SK-N-MC (cell line): ENCODE measurements around the gene ZNF483.
"Not testable (repeated sequence)": the region's sequence is repeated elsewhere in the genome, so short reads cannot be mapped to it uniquely, and the experiment has no call there.

Experiments
- DNase-seq: peaks from one replicate; pipeline ENCODE4 v3.0.0-alpha.2; 2011; ENCODE audit warnings: low read depth, low spot score
- H3K27ac ChIP-seq: fragments of 200-600 bp; sonication (generic); 2 replicates; pipeline ENCODE4 v1.5.1; 2016; ENCODE audit warnings: mixed run types
- H3K36me3 ChIP-seq: fragments of 200-600 bp; sonication (generic); 2 replicates; pipeline ENCODE4 v1.6.1; 2017; ENCODE audit warnings: antibody characterized with exemption, low read length, mixed read lengths; ENCODE audit not compliant: insufficient read depth
- H3K4me3 ChIP-seq: fragments of 200-600 bp; sonication (generic); 2 replicates; pipeline ENCODE4 v1.5.1; 2016
- H3K9ac ChIP-seq: fragments of 200-600 bp; sonication (generic); 2 replicates; pipeline ENCODE4 v1.8.0; 2017; ENCODE audit warnings: mixed run types, mixed read lengths; ENCODE audit not compliant: insufficient read length
- H3K9me3 ChIP-seq: fragments of 200-600 bp; sonication (generic); 2 replicates; pipeline ENCODE4 v1.6.1; 2017; ENCODE audit warnings: low read depth, mild to moderate bottlenecking, antibody characterized with exemption, low read length, moderate library complexity, mixed read lengths
- EZH2 ChIP-seq: fragments of 200-600 bp; sonication (generic); IDR thresholded peaks from one replicate; pipeline ENCODE4 v1.6.1; 2017; ENCODE audit warnings: antibody characterized with exemption
- FOXP2 ChIP-seq: optimal IDR thresholded peaks from 2 replicates; pipeline ENCODE3; 2011; ENCODE audit warnings: mild to moderate bottlenecking, moderate library complexity; ENCODE audit not compliant: insufficient read depth; ENCODE audit errors: extremely low read length, control extremely low read depth
- POLR2AphosphoS5 ChIP-seq: IDR thresholded peaks from 2 replicates; pipeline ENCODE4 v1.6.1; 2012; ENCODE audit warnings: mild to moderate bottlenecking, low read depth, low read length, borderline replicate concordance

Gene ZNF483

GRCh38 chr9:111613436-111614040 lies 88.6 kb downstream of the ZNF483 start:
- no peak overlapping the region for H3K9ac ChIP-seq
- TF ChIP-seq FOXP2 = no peak
- TF ChIP-seq POLR2AphosphoS5 = no peak
- no peak for TF ChIP-seq EZH2
- no peaks in the 10 kb centered on the region for H3K9me3 ChIP-seq
- H3K27ac ChIP-seq = no peak overlapping the region
- DNase-seq = no peak
- H3K4me3 ChIP-seq = no peak overlapping the region
- H3K36me3 ChIP-seq = no peaks in the 10 kb centered on the region

DNA sequence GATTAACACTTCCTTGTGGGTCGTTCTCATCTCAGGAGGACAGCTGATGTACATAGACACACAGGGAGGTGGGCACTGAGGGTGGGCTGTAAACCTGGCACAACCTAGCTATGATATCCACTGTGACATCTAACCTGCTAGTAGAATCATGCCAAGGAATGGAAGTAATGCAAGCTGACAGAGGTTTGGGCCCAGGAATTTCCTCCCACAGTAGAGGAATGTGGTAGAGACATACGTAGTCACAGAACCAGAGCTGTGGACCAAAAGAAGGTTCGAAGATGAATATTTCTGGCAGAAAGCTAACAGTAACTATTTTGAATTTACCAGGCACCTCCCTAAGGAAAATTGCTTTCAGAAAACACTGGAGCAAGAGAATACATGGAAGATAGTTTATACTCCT lies 90.9 kb downstream of the ZNF483 start:
- Histone ChIP-seq H3K36me3 (no peaks in the 10 kb centered on the region), H3K4me3 (no peak overlapping the region), H3K27ac (no peak overlapping the region), H3K9me3 (no peaks in the 10 kb centered on the region), H3K9ac (no peak overlapping the region)
- no peak for DNase-seq
- TF ChIP-seq EZH2 = no peak
- TF ChIP-seq POLR2AphosphoS5 = no peak
- TF ChIP-seq FOXP2 = no peak

- not testable (repeated sequence) for DNase-seq, H3K4me3 ChIP-seq, H3K36me3 ChIP-seq, H3K9me3 ChIP-seq, H3K9ac ChIP-seq, H3K27ac ChIP-seq
Measured at GRCh38 chr9:111617349-111617748, 92.4 kb downstream of the ZNF483 start.

DNA sequence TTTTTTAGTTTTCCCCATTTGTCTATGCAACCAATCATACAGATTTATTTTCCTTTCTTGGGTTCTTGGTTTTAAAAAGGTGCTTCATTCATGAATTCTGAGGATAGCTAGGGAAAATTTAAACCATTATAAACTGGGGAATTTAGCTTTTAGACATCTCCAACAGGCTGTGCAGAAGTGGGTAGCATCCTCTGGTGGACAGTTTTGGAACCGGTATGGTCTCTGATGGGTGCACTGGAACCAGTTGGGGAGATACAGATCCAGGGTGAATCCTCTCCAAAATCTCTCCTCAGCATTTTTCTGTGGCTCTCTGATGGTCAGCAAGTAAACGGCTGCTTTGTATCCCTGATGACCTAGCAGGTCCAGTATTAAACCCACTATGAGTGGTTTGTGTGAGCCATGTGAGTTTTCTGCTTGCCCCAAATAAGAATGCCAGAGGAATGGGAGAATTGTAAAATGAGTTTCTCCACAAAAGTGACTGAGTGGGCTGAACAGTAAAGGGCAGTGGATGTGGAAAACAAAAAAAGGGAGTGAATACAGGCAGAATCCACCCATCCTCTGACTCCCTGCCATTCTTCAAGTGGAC lies 97.0 kb downstream of the ZNF483 start:
- H3K9ac ChIP-seq = no peak overlapping the region
- no peak overlapping the region for H3K4me3 ChIP-seq
- no peak overlapping the region for H3K27ac ChIP-seq
- TF ChIP-seq POLR2AphosphoS5 = no peak
- TF ChIP-seq EZH2 = no peak
- no peak for TF ChIP-seq FOXP2
- H3K36me3 ChIP-seq = no peaks in the 10 kb centered on the region
- no peak for DNase-seq
- no peaks in the 10 kb centered on the region for H3K9me3 ChIP-seq

DNA sequence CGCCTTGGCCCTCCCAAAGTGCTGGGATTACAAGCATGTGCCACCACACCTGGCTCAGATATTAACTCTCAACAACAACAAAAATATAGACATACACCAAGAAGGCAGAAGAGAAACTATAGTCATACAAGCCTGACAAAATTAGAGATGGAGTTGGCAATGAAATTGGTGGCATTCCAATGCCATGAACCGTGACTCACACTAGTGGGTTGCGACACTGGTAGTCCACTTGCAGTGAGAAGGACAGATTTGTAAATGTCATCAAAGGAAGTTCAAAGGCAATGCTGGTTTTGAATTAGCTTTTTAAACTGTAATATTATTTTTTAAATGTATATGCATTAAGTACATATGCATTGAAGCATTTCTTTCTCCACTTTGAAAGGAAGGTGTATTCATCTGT lies 97.6 kb downstream of the ZNF483 start:
- H3K4me3 ChIP-seq = no peak overlapping the region
- no peaks in the 10 kb centered on the region for H3K36me3 ChIP-seq
- no peak for TF ChIP-seq FOXP2
- TF ChIP-seq EZH2 = no peak
- TF ChIP-seq POLR2AphosphoS5 = no peak

More for the DNA sequence above, 97.6 kb downstream of the ZNF483 start:
- no peak for DNase-seq
- Histone ChIP-seq H3K27ac (no peak overlapping the region), H3K9me3 (no peaks in the 10 kb centered on the region), H3K9ac (no peak overlapping the region)
